ENCODE results near the gene SETBP1.

GRCh38 chr18:44792456-44793061 is 111.9 kb downstream of the SETBP1 start:
- TF ChIP-seq POLR2A (IDR thresholded peaks at IDR 0.05; ENCODE audit: low read depth, low read length) (no peak), TAF1 (IDR thresholded peaks at IDR 0.05; ENCODE audit: borderline replicate concordance, low read depth, low read length) (no peak), POLR2AphosphoS5 (IDR thresholded peaks at IDR 0.05; ENCODE audit: low read depth, low read length) (no peak)
